SW480 (cell line): ENCODE measurements around the gene CD151.

ENCODE experiments used
- DNase-seq: peaks from one replicate; pipeline ENCODE4 v3.0.0-alpha.2; 2016; ENCODE audit warnings: low spot score

Gene CD151

DNA sequence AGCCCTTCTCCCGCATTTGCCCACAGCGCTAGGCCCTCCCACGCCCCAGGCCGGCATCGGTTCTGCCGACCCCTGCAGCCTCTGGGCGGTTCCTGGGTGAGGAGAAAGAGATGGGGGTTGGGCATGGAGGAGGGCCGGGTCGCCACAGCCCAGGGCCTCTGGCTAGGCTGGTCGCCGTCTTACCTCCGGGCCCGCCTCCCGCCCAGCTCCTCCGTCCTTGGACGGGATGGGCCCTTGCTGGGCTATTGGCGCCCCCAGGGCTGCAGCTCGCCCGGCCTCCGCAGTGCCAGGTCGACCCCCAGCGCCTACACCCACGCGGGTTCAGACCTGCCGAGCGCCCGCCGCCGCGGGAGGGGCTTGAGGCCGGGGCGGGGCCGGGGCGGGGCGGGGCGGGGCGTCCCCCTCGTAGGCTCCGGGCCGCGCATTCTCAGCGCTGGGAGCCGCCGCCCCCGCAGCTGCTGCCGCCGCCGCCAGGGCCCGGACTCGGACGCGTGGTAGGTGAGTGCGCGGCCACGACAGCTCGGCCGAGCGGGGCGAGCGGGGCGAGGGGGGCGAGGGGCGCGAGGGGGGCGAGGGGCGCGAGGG lies at the start of gene CD151:
TSS of gene CD151 (plus strand) at position 424 of the 585 bp plus-strand sequence. CDS start 3,118 bp downstream, outside the sequence.
- DNase-seq = peak; percentile 60

DNA sequence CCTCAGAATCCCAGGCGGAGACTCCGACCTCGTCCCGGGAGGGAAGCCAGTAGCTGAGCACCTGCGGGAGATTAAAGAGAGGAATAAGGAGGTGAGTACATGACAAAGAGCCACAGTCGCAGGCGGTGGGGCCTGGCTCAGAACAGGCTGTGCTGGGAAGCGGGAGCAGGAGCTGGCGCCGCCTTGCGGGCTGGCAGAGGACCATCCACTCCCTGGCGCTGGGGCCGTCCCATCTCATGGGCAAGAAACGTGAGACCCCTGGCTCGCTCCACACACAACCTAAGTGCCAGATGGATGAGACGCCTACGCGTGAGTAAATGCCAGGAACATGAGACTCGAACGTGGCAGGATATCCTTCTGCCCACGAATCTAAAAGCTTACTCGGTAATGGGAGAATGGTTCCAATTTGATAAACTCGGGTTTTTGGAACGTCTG lies 49.2 kb upstream of the CD151 start:
- DNase-seq = no peak

DNA sequence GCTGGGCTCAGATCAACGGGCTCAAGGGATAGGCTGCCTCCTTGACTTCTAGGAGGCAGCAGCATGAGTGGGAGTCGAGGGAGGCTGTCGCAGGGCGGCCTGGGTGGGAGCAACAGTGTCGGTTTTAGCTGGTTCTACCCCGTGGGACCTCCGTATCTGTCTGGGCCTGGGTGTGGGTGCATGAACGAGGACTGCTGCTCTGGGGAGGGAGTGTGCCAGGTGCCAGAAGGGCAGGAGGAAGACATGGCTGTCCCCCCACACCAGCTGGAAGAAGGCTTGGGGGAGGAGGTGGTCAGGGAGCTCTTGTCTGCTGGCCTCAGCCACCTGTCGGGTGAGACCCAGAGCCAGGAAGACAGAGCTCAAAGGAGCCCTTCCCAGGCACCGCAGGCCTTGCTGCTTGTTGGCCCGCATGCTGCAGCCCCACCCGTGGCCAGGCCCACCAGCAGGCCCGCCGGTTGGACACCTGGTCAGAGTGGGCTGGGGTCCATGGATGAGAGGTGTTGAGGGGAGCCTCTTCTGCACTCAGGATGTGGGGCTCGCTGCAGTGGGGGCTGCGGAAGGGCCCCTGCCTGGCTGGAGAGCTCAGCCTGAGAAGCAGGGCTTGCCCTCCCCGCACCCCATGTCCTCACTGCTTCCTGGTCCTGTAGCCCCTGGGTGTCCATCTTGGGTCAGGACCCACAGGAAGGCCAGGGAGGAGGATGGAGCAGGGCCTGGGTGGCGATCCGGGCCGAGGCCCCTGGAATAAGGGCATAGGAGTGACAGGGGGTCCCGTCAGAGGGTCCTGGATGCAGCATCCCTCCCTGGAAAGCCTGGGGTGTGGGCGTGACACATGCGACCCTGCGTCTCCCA lies 46.3 kb upstream of the CD151 start:
- DNase-seq = no peak

DNA sequence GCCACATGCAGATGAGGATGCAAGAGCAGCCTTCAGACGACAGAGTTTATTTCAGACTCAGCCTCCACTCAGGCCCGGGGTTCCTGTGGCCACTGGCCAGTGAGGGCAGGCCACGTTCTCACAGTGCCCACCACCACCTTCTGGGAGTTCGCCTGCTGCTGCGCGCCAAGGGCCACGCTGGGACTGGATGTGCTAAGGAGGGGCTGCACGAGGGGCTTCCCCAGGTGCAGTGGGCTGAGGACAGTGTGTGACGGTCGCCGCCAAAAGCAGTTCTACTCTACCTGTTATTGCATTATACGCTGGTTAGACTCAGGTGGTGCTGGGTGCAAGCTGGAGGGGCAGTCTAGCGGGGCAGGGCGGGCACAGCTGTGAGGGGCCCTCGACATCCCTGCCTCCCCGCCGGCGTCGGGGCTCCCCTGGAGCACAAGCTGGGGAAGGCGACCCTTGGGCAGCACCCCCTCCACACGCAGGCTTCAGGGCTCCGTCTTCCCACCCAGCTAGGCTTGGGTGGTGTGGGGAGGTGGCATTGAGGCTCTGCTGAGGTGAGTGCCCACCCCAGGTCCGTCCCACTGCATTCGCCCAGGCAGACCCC lies 45.6 kb upstream of the CD151 start:
- DNase-seq = no peak

DNA sequence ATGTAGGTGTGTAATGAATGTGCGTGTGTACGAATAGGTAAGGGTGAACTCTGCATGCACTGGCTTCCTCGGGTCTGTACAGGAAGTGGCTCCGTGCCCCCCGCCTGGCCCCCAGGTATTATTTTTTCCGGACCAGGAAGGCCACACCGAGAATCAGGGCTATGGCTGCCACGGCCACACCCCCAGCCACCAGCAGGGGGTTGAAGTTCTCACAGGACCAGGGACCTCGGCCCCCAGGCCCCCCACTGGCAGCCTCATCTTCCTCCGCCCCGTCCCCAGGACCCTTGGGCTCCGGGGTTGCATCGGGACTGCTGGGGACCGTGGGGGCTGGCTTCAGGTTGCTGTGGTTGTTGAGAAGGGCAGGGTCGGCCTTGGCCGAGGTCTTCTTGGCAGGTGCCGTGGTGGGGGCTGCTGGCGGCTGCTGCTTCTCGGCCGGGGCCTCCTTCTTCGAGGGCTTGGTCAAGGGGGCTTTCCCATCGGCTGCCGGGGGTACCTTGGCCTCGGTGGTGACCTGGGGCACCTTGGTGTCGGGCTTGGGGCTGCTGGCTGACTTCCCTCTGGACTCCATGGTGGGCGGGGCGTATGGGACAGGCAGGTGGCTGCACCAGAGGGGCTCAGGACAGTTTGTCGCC lies 44.6 kb upstream of the CD151 start:
- no peak for DNase-seq

DNA sequence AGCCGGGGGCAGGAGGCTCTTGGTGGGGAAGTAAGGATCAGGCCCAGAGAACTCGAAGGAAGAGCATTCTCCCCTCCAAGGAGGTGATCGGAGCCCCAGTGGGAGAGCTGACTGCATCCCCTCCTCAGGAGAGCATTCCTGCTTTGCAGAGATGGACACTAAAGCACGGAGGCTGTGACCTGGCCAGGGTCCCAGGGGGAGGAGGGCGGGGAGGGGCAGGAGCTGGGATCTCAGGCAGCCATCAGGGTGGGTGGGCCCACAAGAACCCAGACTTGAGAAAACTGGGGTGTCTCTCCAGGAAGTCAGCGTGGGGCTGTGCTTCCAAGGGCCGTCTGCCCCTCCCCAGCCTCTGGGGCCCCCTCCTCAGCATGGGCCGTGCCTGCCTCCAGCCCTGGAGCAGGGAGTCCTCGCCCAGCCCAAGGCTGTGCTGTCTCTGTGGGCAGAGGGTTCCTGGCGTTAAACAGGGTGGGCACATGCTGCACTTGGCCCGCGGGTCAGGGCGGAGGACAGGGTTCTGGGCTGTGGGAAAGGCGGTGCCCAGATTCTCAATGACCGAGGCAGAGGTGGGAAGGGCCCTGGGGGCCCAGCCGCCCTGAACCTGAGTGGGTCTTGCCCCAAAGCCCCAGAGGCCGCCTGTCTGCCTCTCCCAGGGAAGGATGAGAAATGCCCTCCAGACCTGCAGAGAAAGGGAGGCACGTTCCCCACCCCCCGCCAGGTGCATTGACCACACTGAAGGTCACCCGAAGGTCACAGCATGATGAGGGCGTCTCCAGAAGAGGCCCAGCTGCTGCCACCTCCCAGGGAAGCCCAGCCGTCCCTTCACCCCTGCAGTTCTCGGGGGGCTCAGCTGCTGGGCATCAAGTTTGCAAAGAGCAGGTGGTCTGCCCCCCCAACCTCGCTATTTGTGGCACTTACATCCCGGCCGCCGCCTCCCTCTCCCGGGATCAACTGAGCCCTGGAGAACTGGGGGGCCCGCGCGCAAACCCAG lies 43.5 kb upstream of the CD151 start:
- DNase-seq = no peak

DNA sequence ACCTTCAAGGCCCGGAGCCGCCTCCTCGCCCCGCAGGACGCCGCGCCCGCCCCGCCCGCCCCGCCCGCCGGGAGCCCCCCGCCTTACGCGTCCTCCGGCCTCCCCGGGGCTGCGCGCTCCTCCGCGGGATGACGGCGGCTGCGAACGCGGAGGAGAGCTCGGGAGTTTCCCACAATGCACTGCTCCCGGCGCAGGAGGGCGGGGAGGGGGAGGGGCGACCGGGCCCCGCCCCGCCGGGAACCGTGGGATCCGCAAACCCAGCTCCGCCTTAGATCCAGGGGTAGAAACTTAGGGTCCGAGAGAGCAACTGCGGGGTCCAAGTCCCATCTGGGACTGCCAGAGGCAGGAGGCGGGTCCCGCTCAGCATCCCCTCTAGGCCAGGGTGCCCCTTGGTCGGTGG lies 42.8 kb upstream of the CD151 start, which contains the start of gene CEND1:
TSS of gene CEND1 (minus strand) at position 148 of the 400 bp plus-strand sequence. CDS start 1,514 bp downstream, outside the sequence.
- DNase-seq = no peak

DNA sequence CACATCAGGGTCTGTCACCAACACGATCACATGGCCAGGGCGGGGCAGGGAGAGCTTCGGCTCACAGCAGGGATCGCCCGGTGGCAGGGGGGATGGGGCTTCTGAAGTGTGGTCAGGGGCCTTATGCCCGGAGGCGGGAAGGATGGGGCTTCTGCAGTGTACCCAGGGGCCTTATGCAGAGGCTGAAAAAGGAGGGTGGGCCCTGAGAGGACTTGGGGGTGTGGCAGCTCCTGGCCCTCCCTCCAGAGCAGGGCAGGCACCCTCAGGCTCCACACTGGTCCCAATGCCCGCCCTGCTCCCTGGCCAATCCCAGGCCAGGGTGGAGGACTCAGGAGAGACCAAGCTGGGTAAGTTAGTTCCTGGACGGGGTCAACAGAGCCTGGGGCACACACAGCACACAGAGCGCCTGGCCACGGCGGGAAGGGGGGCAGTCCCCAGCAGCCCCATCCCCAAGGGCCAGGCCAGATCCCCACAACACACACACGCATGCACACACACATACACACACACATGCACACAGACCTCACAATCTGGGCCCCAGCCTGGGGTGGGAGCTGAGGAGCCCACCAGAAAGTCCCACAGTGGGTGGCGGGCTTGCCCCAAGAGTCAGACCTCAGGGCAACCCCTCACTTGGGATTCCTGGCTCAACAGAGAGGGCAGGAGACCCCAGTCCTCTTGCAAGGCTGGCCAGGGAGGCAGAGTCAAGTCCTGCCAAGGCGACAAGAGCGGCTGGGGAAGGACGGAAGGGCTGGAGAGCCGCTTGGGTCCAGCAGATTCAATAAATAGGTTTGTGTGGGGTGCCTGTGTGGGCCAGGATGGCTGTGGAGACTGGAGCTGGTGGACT lies 41.8 kb upstream of the CD151 start:
- DNase-seq = peak; percentile 46

DNA sequence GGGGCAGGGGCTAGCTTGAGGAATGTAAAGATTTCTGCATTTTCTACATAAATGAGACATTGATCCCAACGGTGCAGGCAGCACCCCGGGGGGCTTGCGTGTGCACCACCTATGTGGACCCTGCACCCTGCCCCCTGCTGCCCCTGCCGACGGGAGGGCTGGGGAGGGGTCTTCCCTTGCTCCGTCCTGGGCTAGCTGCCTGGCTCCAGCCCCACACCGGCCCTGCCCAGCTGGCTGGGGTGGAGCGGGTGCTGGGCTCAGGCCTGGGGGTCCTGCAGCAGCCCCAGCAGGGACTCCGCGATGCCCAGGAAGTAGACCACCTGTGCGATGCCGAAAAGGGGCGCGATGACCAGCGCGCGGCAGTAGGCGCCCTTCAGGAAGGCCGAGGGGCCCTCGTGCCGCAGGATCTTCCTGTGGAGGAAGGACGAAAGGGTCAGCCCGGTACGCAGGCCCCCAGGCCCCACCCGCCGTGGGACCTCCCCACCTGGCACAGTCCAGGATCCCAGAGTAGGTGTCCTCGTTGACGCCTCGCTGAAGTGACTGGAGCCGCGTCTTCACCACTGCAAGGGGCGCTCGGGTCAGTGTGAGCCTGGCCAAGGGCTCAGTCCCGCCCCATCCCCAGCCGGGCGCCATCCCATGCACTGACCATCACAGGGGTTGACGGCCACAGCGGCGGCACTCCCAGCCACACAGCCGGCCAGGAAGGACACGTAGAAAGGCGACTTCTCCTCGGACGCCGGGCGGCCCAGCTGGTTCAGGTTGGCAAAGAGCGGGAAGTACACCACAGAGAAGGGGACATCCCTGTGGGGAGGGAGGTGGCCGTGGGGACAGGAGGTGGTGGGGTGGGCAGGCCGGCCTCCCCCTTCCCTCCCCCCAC lies 40.9 kb upstream of the CD151 start:
- DNase-seq = no peak

DNA sequence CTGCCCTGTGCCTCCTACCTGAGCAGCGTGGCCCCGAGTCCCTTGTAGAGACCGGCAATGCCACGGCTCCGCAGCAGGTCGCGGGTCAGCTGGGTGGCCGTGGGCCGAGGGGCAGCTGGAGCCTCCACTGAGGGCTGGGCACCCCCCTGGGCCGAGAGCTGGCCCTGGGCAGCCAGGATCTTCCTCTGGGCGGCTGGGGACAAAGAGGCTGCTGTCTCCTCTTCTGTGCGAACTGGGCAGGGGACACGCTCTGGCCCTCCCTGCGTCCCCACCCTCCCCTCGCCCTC lies 40.3 kb upstream of the CD151 start:
- DNase-seq = no peak

DNA sequence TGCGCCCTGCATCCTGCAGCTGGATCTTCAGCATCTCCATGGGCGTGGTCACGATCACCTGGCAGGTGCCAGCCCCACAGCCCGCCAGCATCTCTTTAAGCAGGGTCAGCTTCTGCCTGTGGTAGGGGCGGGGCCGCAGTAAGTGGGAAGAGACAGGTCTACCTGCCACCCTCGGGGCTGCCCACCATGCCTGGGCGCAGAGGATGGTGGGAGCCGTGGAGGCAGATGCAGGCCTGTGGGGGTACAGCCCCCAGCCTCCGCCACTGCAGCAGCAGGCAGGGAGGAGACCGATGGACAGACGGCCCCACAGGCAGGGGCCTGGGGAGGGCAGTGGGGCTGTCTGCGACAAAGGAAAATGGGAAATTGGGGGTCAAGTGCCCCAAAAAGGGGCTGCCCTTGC lies 39.9 kb upstream of the CD151 start:
- DNase-seq = no peak

DNA sequence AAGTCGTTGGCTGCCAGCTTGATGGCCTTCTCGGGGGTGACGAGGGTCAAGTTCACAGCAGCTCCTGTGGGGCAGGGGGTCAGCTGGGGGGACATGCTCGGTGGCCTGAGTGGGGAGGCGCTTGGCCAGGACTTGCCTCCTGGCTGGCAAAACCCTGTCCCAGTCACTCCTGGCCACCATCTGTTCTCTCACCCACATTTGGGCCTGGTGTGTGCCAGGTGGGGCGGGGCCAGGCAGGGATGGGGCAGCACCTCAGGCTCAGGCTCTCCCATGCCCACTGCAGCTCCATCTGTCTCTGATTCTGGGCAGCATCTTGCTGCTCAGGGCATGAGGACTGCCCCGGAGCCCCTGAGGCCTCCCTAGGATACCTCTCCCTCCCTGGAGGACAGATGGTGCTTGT lies 39.2 kb upstream of the CD151 start:
- no peak for DNase-seq

DNA sequence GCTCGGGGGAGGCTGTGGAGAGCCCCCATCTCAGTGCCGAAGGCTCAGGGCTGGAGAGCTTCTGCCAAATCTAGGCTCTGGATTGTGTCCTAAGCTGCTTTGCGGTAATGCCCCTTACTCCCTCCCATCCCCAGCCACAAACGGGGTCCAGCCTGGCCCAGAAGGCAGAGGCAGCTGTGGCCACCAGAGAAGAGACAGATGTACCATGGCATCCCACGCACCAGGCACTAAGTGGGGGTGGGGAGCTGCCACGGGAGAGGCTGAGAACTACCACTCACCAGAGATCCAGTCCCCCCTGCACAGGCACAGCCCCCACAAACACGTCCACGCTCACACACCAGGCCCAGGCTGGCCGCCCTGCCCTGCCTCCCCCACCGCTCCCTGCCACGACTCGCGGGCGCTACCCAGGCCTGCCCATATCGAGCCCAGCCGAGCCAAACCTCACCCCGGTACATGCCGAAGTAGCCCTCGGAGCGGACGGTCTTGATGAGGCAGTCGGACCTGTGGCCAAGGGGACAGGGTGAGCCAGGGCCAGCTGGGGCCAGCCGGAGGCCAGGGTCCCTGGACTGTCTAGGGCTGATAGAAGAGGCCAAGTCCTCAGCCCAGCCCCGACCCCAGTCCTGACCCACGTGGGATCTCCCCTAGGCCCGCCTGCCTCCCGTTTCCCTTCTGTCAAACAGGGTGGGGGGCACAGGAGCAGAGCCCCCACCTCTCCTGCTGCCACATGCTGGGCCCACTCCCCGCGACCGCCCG lies 38.6 kb upstream of the CD151 start:
- no peak for DNase-seq

DNA sequence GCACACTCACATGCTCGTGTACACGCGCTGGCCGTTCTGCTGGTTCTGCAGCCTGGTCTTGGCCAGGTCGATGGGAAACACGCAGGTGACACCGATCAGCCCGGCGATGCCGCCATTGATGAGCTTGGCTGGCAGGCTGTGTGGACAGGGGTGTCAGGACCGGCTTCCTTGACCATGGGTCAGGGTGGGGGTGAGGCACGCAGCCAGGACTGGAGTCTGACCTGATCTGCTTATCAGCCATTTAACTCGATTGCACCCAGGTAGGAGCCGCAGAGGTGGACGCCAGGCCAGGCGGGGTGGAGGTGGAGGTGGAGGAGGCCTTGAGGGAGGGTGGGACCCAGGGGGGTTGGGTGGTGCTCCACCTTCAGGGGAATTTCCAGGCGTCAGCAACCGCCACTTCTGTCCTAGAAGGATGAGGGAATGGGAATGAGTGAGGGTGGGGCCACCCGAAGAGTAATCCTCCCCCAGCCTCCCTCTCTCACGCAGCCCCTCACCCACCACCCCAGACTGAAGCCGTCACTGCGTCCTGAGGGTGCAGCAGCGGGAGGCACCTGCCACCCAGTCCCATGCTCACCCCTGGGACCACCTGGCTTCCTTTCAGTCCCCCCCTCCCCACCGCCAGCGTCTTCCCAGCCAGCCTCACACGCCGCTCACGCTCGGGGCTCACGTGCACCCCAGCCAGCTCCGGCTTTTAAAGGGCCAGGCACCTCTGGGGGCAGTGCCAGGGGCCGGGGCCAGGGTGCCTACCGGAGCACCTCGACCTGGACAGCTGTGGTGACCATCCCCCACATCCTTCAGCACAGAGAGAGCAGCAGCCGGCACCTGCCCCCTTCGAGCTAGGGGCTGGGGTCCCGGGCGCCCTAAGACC lies 37.8 kb upstream of the CD151 start:
- DNase-seq = no peak

DNA sequence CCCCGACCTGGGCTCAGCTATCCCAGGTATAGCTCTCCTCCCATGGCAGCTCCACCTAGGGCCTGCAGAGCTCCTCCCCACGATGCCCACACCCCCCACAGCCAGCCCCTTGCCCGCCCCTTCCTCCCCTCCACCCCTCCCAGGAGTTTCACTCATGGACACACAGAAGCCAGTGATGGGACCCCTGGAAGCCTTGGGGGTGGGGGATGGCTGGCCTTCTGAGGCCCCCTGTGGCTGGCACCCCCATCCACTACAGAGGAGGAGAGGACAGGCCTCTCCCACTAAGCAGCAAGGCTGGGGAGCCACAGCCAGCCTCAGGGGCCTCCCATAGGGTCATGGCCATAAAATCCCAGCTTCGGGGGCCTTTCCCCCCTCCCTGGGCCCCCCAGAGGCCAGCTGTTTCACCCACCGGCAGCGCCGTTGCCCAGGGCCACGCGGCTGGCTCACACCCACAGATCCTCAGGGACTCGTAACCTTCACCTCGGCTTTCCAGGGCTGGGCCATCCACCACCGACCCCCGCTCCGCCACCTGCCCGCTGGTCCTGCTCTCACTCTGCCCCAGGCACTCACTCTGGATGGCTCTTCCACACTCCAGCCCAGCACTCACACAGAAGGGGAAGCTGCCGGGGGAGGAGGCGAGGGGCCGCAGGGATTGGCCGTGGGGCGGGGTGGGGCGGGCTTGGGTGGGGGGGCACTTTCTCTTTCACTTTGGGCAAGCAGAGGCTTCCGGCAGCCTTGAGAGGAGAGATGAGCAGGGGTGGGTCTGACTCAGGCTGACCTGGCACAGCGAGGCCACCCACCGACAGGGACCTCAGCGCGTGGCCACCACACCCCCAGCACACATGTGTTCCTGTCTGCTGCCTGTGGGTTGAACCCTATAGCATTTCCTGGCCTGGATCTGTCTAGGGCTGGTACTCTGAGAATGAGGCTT lies 36.9 kb upstream of the CD151 start:
- DNase-seq = peak; percentile 86

DNA sequence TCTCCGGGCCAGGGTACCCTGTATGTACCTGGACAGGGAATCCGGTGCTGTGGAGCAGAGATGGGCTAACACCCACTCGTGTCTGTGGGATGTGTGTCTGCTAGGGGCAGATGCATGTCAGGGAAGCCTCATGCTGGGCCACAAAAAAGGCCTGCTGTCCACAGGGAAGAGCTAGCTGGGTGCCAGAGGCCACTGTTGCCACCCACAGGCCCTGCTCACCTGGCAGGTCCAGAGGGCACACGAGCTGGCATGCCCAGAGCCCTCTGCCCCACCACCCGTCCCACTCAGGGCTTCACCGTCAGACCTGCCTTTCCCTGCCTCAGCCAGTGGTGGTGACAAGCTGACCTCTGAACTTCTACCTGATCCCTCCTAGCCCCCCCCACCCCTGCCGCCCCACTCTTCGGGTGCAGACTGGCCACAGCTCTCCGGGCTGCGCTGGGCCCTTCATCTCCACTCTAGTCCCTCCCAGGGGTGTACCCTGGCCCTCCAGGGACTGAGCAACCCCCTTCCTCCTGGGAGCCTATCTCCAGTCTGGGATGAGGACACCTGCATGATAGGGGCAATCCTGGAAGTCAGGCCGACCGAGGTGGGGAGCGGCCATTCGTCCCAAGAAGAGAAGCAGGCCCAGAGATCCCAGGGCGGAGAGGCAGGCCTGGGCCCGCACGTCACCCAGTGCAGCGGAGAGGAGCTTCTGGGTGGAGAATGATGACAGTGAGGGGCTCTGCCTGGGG lies 36.0 kb upstream of the CD151 start:
- DNase-seq = no peak
